Tibial nerve (tissue), 4 donors: ENCODE results near the gene CNGA1. TPM values are rescaled to one million over a fixed set of nuclear protein-coding genes. Genes with fewer than 3 reads are reported as not detected.

Experiments
- DNase-seq, 2 donors: peaks; one replicate each; pipeline ENCODE4 v3.0.0-alpha.2; 2019; ENCODE audit warnings: low spot score in 2 of 2
- H3K27ac ChIP-seq, 4 donors: fragments of 200-600 bp; sonication (generic) in 3 of 4; one replicate each; pipeline ENCODE4 v1.5.1; 2017 to 2019; ENCODE audit warnings: mild to moderate bottlenecking in 1 of 4
- H3K27me3 ChIP-seq, 2 donors: fragments of 200-600 bp; sonication (generic) in 1 of 2; one replicate each; pipeline versions ENCODE4 v1.5.1 to v1.6.0; 2017 to 2019
- H3K36me3 ChIP-seq, 3 donors: fragments of 200-600 bp; sonication (generic); one replicate each; pipeline ENCODE4 v1.5.1; 2018 to 2019
- H3K4me1 ChIP-seq, 4 donors: fragments of 200-600 bp; sonication (generic) in 3 of 4; one replicate each; pipeline ENCODE4 v1.5.1; 2017 to 2019
- H3K4me3 ChIP-seq, 4 donors: fragments of 200-600 bp; sonication (generic) in 3 of 4; one replicate each; pipeline ENCODE4 v1.5.1; 2017 to 2019; ENCODE audit warnings: mild to moderate bottlenecking in 1 of 4, moderate library complexity in 1 of 4
- H3K9me3 ChIP-seq, 4 donors: fragments of 200-600 bp; sonication (generic) in 3 of 4; one replicate each; pipeline ENCODE4 v1.5.1; 2017 to 2019
- CTCF ChIP-seq, 5 experiments: fragments of 200-600 bp in 3 of 5; fragments of 450-650 bp in 2 of 5; sonication (generic) in 3 of 5; IDR thresholded peaks; one replicate each; pipeline ENCODE4 v1.5.1; 2016 to 2019; ENCODE audit warnings: antibody characterized with exemption in 5 of 5, mild to moderate bottlenecking in 3 of 5, moderate library complexity in 2 of 5
- EP300 ChIP-seq, 2 donors: sonication (generic); formaldehyde crosslinking; IDR thresholded peaks; one replicate each; pipeline ENCODE4 v1.6.1; 2017; ENCODE audit warnings: antibody characterized with exemption in 2 of 2, mild to moderate bottlenecking in 1 of 2
- POLR2A ChIP-seq, 2 donors: fragments of 450-650 bp; IDR thresholded peaks; one replicate each; pipeline ENCODE4 v1.6.1; 2017; ENCODE audit warnings: antibody characterized with exemption in 2 of 2, mild to moderate bottlenecking in 2 of 2, moderate library complexity in 2 of 2
- WGBS, 2 donors: methylation state at CpG; one replicate each; pipeline ENCODE4 v1.1.5; 2018; 5-methylcytosine and 5-hydroxymethylcytosine counted together
- total RNA-seq, 4 donors: library from RNA; depleted of rRNA; stranded (reverse); fragments of >200 nt; gene quantifications; one replicate each; pipeline ENCODE4 v1.1.0, GENCODE V29; 2016

CNGA1 gene
- total RNA-seq, 4 donors from 2014 or later = 4.1 to 7.2 (median 4.7) TPM

- H3K36me3 ChIP-seq = no peaks in the 10 kb centered on the region
- H3K4me1 ChIP-seq = no peaks in the 10 kb centered on the region
- H3K27me3 ChIP-seq = no peaks in the 10 kb centered on the region
- TF ChIP-seq POLR2A (IDR thresholded peaks at IDR 0.05) = no peak
- no peak for TF ChIP-seq CTCF (IDR thresholded peaks at IDR 0.05)
- no peak for TF ChIP-seq EP300 (IDR thresholded peaks at IDR 0.05)
- no peak overlapping the region for H3K27ac ChIP-seq
- no peaks in the 10 kb centered on the region for H3K9me3 ChIP-seq
- WGBS, 2 donors = 61 to 70% methylated on average over 3 of the region's 3 CpGs
- DNase-seq = no peak
- no peak overlapping the region for H3K4me3 ChIP-seq
Measured at GRCh38 chr4:47974566-47974965, 41.9 kb downstream of the CNGA1 start.

DNA sequence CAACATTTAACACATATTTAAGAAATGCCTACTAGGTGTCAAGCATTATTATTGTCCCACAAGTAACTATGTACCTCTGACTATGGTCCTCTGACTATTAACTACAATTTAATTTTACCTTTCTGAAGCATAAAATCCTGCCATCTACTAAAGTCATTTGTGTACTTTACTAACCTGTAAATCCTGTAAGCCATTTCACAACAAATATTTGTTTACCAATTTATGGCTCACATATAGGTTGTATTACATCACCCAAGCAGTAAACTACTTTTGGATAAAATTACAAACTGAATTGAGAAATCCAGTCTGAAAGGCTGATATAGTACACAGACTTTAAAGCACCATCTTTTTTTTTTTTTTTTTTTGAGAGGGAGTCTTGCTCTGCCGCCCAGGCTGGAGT, 43.8 kb downstream of the CNGA1 start:
- no peak overlapping the region for H3K4me3 ChIP-seq
- H3K4me1 ChIP-seq = no peaks in the 10 kb centered on the region
- WGBS, 2 donors = 88 to 90% methylated on average over 1 of the region's 1 CpG
- TF ChIP-seq EP300 (IDR thresholded peaks at IDR 0.05) (no peak), CTCF (IDR thresholded peaks at IDR 0.05) (no peak), POLR2A (IDR thresholded peaks at IDR 0.05) (no peak)
- no peaks in the 10 kb centered on the region for H3K36me3 ChIP-seq
- H3K27ac ChIP-seq = no peak overlapping the region
- no peak for DNase-seq
- H3K9me3 ChIP-seq = no peaks in the 10 kb centered on the region
- no peaks in the 10 kb centered on the region for H3K27me3 ChIP-seq

GRCh38 chr4:47972181-47972580, 44.3 kb downstream of the CNGA1 start:
- Histone ChIP-seq H3K27ac (no peak overlapping the region), H3K27me3 (no peaks in the 10 kb centered on the region), H3K9me3 (no peaks in the 10 kb centered on the region), H3K4me1 (no peaks in the 10 kb centered on the region), H3K4me3 (no peak overlapping the region), H3K36me3 (no peaks in the 10 kb centered on the region)
- TF ChIP-seq EP300 (IDR thresholded peaks at IDR 0.05) (no peak), POLR2A (IDR thresholded peaks at IDR 0.05) (no peak), CTCF (IDR thresholded peaks at IDR 0.05) (no peak)
- no peak for DNase-seq
- WGBS, 2 donors = 90 to 93% methylated on average over 1 of the region's 1 CpG

GRCh38 chr4:47968847-47969246, 47.6 kb downstream of the CNGA1 start:
- TF ChIP-seq POLR2A (IDR thresholded peaks at IDR 0.05) = no peak
- Histone ChIP-seq H3K4me3 (no peak overlapping the region), H3K36me3 (no peaks in the 10 kb centered on the region), H3K27ac (no peak overlapping the region), H3K4me1 (no peaks in the 10 kb centered on the region), H3K27me3 (no peaks in the 10 kb centered on the region), H3K9me3 (no peaks in the 10 kb centered on the region)
- no peak for DNase-seq

- no peak for DNase-seq
- Histone ChIP-seq H3K27me3 (no peaks in the 10 kb centered on the region), H3K4me1 (no peaks in the 10 kb centered on the region), H3K27ac (no peak overlapping the region), H3K36me3 (no peaks in the 10 kb centered on the region), H3K4me3 (no peak overlapping the region), H3K9me3 (no peaks in the 10 kb centered on the region)
- TF ChIP-seq EP300 (IDR thresholded peaks at IDR 0.05) = no peak
- 69 to 73% methylated on average over 6 of the region's 6 CpGs for WGBS, 2 donors
Measured at GRCh38 chr4:47954677-47955076, 61.8 kb downstream of the CNGA1 start.

GRCh38 chr4:47954245-47954644, 62.2 kb downstream of the CNGA1 start:
- Histone ChIP-seq H3K4me1 (no peaks in the 10 kb centered on the region), H3K27me3 (no peaks in the 10 kb centered on the region), H3K36me3 (no peaks in the 10 kb centered on the region), H3K4me3 (no peak overlapping the region), H3K9me3 (no peaks in the 10 kb centered on the region), H3K27ac (no peak overlapping the region)
- 61 to 66% methylated on average over 9 to 10 of the region's 10 CpGs for WGBS, 2 donors
- no peak for DNase-seq
- TF ChIP-seq CTCF (IDR thresholded peaks at IDR 0.05) (no peak), EP300 (IDR thresholded peaks at IDR 0.05) (no peak), POLR2A (IDR thresholded peaks at IDR 0.05) (no peak)
